PC-3 (cell line): Measurements from ENCODE around the gene SIPA1. TPM values are rescaled to one million over a fixed set of nuclear protein-coding genes. Genes with fewer than 3 reads are reported as not detected.

Experiments used
- ATAC-seq: fragments of 200-7000 bp; cut with Tn5 transposase; 2 replicates; pipeline ENCODE4 v1.9.1; 2020; ENCODE audit warnings: mild to moderate bottlenecking, moderate library complexity
- BruUV-seq: library from RNA; stranded (reverse); fragments of 400-500 nt; replicated peaks from 2 replicates; lab custom pipeline; 2021; lab: Mats Ljungman, UMichigan
- CTCF ChIA-PET: fragments of 300-600 bp; sonication (Branson Sonifier 250); formaldehyde crosslinking; loops from one replicate; lab custom pipeline; 2022; ENCODE audit warnings: antibody characterized with exemption; lab: Charles Lee
- POLR2A ChIA-PET: fragments of 300-600 bp; sonication (Branson Sonifier 250); formaldehyde crosslinking; loops from one replicate; lab custom pipeline; 2022; ENCODE audit warnings: antibody characterized with exemption; ENCODE audit not compliant: unreplicated experiment; lab: Charles Lee
- DNase-seq: peaks from one replicate; pipeline ENCODE4 v3.0.0-alpha.2; 2015
- H2AFZ ChIP-seq: fragments of 300-600 bp; sonication (generic); 2 replicates; pipeline ENCODE4 v1.6.0; 2016; ENCODE audit warnings: antibody characterized with exemption, low read length
- H3F3A ChIP-seq: fragments of 300-600 bp; sonication (generic); one replicate; pipeline ENCODE4 v1.6.0; 2017; ENCODE audit warnings: antibody characterized with exemption, low read length, control low read depth, mild to moderate bottlenecking; ENCODE audit not compliant: unreplicated experiment
- H3K27ac ChIP-seq: fragments of 300-600 bp; sonication (generic); 2 replicates; pipeline ENCODE4 v1.5.1; 2016; ENCODE audit warnings: mild to moderate bottlenecking, low read length
- H3K27me3 ChIP-seq: fragments of 300-600 bp; sonication (generic); 2 replicates; pipeline ENCODE4 v1.6.1; 2016; ENCODE audit warnings: low read length, mixed read lengths
- H3K36me3 ChIP-seq: fragments of 300-600 bp; sonication (generic); 2 replicates; pipeline ENCODE4 v1.6.1; 2016; ENCODE audit warnings: low read depth, mixed run types, low read length, mixed read lengths
- H3K4me1 ChIP-seq: fragments of 300-600 bp; sonication (generic); 2 replicates; pipeline ENCODE4 v1.5.1; 2016; ENCODE audit warnings: low read length; ENCODE audit not compliant: insufficient read depth
- H3K4me2 ChIP-seq: fragments of 300-600 bp; sonication (generic); 2 replicates; pipeline ENCODE4 v1.6.0; 2016; ENCODE audit warnings: low read length
- H3K4me3 ChIP-seq: fragments of 300-600 bp; sonication (generic); 2 replicates; pipeline ENCODE4 v1.5.1; 2016; ENCODE audit warnings: mild to moderate bottlenecking, low read length, mixed read lengths
- H3K79me2 ChIP-seq: fragments of 300-600 bp; sonication (generic); 2 replicates; pipeline ENCODE4 v1.6.1; 2017; ENCODE audit warnings: low read length, mixed read lengths
- H3K9ac ChIP-seq: fragments of 300-600 bp; sonication (generic); 2 replicates; pipeline ENCODE4 v1.6.0; 2016; ENCODE audit warnings: mild to moderate bottlenecking, low read length
- H3K9me2 ChIP-seq: fragments of 300-600 bp; sonication (generic); replicated peaks from 2 replicates; pipeline ENCODE4 v1.6.1; 2016; ENCODE audit warnings: mixed run types, low read length, mixed read lengths
- H3K9me3 ChIP-seq: fragments of 300-600 bp; sonication (generic); 2 replicates; pipeline ENCODE4 v1.6.1; 2016; ENCODE audit warnings: low read length, mixed read lengths
- H4K20me1 ChIP-seq: fragments of 300-600 bp; sonication (generic); 2 replicates; pipeline ENCODE4 v1.6.1; 2016; ENCODE audit warnings: low read length, mixed read lengths
- EZH2 ChIP-seq: fragments of 300-600 bp; sonication (generic); IDR thresholded peaks from one replicate; pipeline ENCODE4 v1.6.1; 2017; ENCODE audit warnings: antibody characterized with exemption, mild to moderate bottlenecking, low read length; ENCODE audit not compliant: unreplicated experiment
- EZH2phosphoT487 ChIP-seq: fragments of 300-600 bp; sonication (generic); IDR thresholded peaks from 2 replicates; pipeline ENCODE4 v1.6.1; 2018; ENCODE audit warnings: mild to moderate bottlenecking, antibody characterized with exemption, low read length, borderline replicate concordance
- intact Hi-C: fragments of 100-400 bp; cut with micrococcal nuclease; formaldehyde crosslinking; loops from 2 replicates; pipeline ENCODE4 v1.9.0; 2023
- total RNA-seq: library from RNA; depleted of rRNA; stranded (reverse); fragments of >200 nt; gene quantifications from 2 replicates; pipeline ENCODE4 v1.2.3, GENCODE V29; 2014
- TF ChIP-seq, protein P1 (sequence below): fragments of 300-600 bp; sonication (generic); conservative IDR thresholded peaks from 2 replicates; pipeline ENCODE4 v1.5.1; 2017; ENCODE audit warnings: antibody characterized with exemption, low read depth, mild to moderate bottlenecking, low read length

SIPA1 gene
- total RNA-seq, 1 experiment from 2014 or later, result 113 TPM

GRCh38 chr11:65630215-65630614 lies 7.7 kb upstream of the SIPA1 start:
- H3K4me2 ChIP-seq, result no peak overlapping the region
- no peaks in the 10 kb centered on the region for H3F3A ChIP-seq
- peaks cover 68% of the 10 kb centered on the region for H3K36me3 ChIP-seq
- ChIA-PET CTCF (no interaction called here), POLR2A (no interaction called here)
- no peak overlapping the region for H3K9ac ChIP-seq
- BruUV-seq, result no TSS peak
- no peaks in the 10 kb centered on the region for H3K4me1 ChIP-seq
- no peak overlapping the region for H2AFZ ChIP-seq
- ATAC-seq (no peak), DNase-seq (no peak)
- TF ChIP-seq EZH2, result no peak
- TF ChIP-seq, protein P1, sequence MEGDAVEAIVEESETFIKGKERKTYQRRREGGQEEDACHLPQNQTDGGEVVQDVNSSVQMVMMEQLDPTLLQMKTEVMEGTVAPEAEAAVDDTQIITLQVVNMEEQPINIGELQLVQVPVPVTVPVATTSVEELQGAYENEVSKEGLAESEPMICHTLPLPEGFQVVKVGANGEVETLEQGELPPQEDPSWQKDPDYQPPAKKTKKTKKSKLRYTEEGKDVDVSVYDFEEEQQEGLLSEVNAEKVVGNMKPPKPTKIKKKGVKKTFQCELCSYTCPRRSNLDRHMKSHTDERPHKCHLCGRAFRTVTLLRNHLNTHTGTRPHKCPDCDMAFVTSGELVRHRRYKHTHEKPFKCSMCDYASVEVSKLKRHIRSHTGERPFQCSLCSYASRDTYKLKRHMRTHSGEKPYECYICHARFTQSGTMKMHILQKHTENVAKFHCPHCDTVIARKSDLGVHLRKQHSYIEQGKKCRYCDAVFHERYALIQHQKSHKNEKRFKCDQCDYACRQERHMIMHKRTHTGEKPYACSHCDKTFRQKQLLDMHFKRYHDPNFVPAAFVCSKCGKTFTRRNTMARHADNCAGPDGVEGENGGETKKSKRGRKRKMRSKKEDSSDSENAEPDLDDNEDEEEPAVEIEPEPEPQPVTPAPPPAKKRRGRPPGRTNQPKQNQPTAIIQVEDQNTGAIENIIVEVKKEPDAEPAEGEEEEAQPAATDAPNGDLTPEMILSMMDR, result no peak
- TF ChIP-seq EZH2phosphoT487, result no peak
- H3K27ac ChIP-seq, result no peak overlapping the region
- no peaks in the 10 kb centered on the region for H3K9me3 ChIP-seq
- intact Hi-C loops, result no loop called here
- H3K4me3 ChIP-seq, result no peak overlapping the region
- no peaks in the 10 kb centered on the region for H4K20me1 ChIP-seq
- H3K9me2 ChIP-seq, result no peaks in the 10 kb centered on the region
- H3K27me3 ChIP-seq, result no peaks in the 10 kb centered on the region
- no peaks in the 10 kb centered on the region for H3K79me2 ChIP-seq

DNA sequence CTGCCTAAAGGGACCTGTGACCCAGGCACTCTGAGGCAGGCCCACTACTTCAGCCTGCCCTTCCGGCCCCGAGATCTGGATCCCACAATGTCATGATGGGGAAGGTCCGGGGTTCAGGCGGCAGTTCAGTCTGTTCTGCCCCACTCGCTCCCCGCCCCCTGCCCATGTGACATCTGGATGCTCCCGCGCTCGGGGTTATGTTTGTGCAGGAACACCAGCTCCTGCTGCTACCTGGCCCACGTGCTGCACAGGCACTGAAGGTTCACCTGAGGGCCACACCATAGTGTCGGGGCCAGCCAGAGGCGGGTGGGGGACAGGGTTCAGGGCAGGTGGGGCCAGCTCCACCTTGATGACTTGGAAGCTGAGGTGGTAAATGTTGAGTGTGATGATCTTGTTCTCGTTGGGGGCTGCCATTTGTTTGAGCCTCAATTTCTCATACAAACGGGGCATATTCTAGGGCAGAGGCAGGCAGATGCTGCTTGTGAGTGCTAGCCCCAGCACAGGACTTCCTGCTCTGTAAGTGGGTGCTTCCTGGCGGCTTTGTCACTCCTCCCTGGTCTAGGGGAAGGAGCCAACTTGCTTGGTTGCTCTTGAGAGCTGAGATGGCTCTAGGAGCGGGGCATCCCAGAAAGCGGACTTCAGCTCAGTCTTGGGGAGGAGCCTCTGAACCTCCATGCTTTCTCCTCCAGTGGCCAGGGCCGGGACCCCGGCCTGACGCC lies 4.4 kb upstream of the SIPA1 start:
- H3K27ac ChIP-seq, result no peak overlapping the region
- peaks cover 6% of the 10 kb centered on the region for H3K4me1 ChIP-seq
- H3K4me2 ChIP-seq, result no peak overlapping the region
- peaks cover 59% of the 10 kb centered on the region for H3K36me3 ChIP-seq
- H3K79me2 ChIP-seq, result no peaks in the 10 kb centered on the region
- ATAC-seq (no peak), DNase-seq (no peak)
- CTCF ChIA-PET, result no interaction called here
- no peaks in the 10 kb centered on the region for H4K20me1 ChIP-seq
- no peaks in the 10 kb centered on the region for H3K9me2 ChIP-seq
- TF ChIP-seq EZH2phosphoT487 (no peak), EZH2 (no peak)
- TF ChIP-seq, protein P1, result no peak
- POLR2A ChIA-PET, result no interaction called here
- H3F3A ChIP-seq, result peaks cover 7% of the 10 kb centered on the region
- no peak overlapping the region for H3K9ac ChIP-seq
- no peaks in the 10 kb centered on the region for H3K27me3 ChIP-seq
- no peaks in the 10 kb centered on the region for H3K9me3 ChIP-seq
- intact Hi-C loops, result no loop called here
- no TSS peak for BruUV-seq
- H3K4me3 ChIP-seq, result no peak overlapping the region
- no peak overlapping the region for H2AFZ ChIP-seq

DNA sequence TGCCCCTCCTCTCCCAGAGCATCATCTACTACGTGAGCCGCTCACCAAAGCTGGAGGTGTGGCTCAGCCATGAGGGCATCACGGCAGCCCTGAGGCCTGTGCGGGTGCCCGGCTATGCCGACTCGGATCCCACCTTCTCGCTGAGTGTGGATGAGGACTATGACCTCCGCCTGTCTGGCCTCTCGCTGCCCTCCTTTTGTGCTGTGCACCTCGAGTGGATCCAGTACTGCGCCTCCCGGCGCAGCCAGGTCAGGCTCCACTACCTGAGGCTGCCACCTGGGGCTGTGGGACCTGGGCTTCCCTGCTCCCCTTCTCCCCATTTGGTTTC lies 3.8 kb upstream of the SIPA1 start:
- CTCF ChIA-PET, result no interaction called here
- BruUV-seq, result no TSS peak

More for the DNA sequence above, 3.8 kb upstream of the SIPA1 start:
- POLR2A ChIA-PET, result no interaction called here
- ATAC-seq (no peak), DNase-seq (no peak)
- Histone ChIP-seq H3K4me1 (peaks cover 7% of the 10 kb centered on the region), H3K79me2 (no peaks in the 10 kb centered on the region), H3K9me3 (no peaks in the 10 kb centered on the region), H3K36me3 (peaks cover 54% of the 10 kb centered on the region), H3K4me2 (no peak overlapping the region), H3F3A (peaks cover 7% of the 10 kb centered on the region), H3K4me3 (no peak overlapping the region), H3K27me3 (no peaks in the 10 kb centered on the region), H4K20me1 (no peaks in the 10 kb centered on the region), H3K9ac (no peak overlapping the region), H3K27ac (no peak overlapping the region), H3K9me2 (no peaks in the 10 kb centered on the region), H2AFZ (no peak overlapping the region)
- intact Hi-C loops, result no loop called here
- TF ChIP-seq EZH2phosphoT487, result no peak
- TF ChIP-seq EZH2, result no peak
- TF ChIP-seq, protein P1, result no peak
